HepG2 (cell line): Measurements from ENCODE around the gene TNFSF13. TPM values are rescaled to one million over a fixed set of nuclear protein-coding genes. Genes with fewer than 3 reads are reported as not detected.
A peak's percentile ranks its signal among the peaks of the same experiment; 100 is the strongest.

Experiments
- CENPT ChIP-seq: sonication (generic); formaldehyde crosslinking; IDR thresholded peaks from 2 replicates; pipeline ENCODE4 v1.8.0; 2022; ENCODE audit warnings: low read depth, mild to moderate bottlenecking, moderate library complexity, missing genetic modification reagents
- HBP1 ChIP-seq: IDR thresholded peaks from 2 replicates; pipeline ENCODE4 v1.6.1; 2016; ENCODE audit warnings: low read depth, control low read depth
- HNRNPL ChIP-seq: fragments of 200-400 bp; formaldehyde crosslinking; IDR thresholded peaks from 2 replicates; pipeline ENCODE4 v1.6.1; 2017; ENCODE audit warnings: mild to moderate bottlenecking, low read depth, low read length
- MEF2D ChIP-seq: sonication (generic); formaldehyde crosslinking; IDR thresholded peaks from 2 replicates; pipeline ENCODE4 v1.5.1; 2020; ENCODE audit warnings: mild to moderate bottlenecking, missing genetic modification reagents
- TBL1XR1 ChIP-seq: fragments of 150-350 bp; IDR thresholded peaks from 2 replicates; pipeline ENCODE4 v1.6.1; 2014; ENCODE audit warnings: borderline replicate concordance, low read length; ENCODE audit not compliant: partially characterized antibody
- TBX2 ChIP-seq: sonication (generic); formaldehyde crosslinking; IDR thresholded peaks from 2 replicates; pipeline ENCODE4 v1.5.0; 2020; ENCODE audit warnings: missing genetic modification reagents, mild to moderate bottlenecking, borderline replicate concordance
- TEAD3 ChIP-seq: optimal IDR thresholded peaks from 2 replicates; pipeline ENCODE3; 2016; ENCODE audit warnings: borderline replicate concordance
- YY1 ChIP-seq: IDR thresholded peaks from 2 replicates; pipeline ENCODE4 v1.6.1; 2011; ENCODE audit warnings: low read length, low read depth, moderate library complexity, mild to moderate bottlenecking; ENCODE audit not compliant: insufficient read depth, insufficient replicate concordance
- ZFP36L1 ChIP-seq: sonication (generic); formaldehyde crosslinking; IDR thresholded peaks from 2 replicates; pipeline ENCODE4 v1.8.0; 2022; ENCODE audit warnings: mild to moderate bottlenecking, missing genetic modification reagents, moderate library complexity
- ZFP90 ChIP-seq: sonication (generic); formaldehyde crosslinking; IDR thresholded peaks from 2 replicates; pipeline ENCODE4 v1.8.0; 2022; ENCODE audit warnings: missing genetic modification reagents, mild to moderate bottlenecking, inconsistent platforms, borderline replicate concordance
- ZIK1 ChIP-seq: sonication (generic); formaldehyde crosslinking; IDR thresholded peaks from 2 replicates; pipeline ENCODE4 v1.5.0; 2020; ENCODE audit warnings: mild to moderate bottlenecking, low read depth, missing genetic modification reagents, borderline replicate concordance
- ZNF235 ChIP-seq: sonication (generic); formaldehyde crosslinking; IDR thresholded peaks from 2 replicates; pipeline ENCODE4 v1.8.1; 2023; ENCODE audit warnings: mild to moderate bottlenecking, missing genetic modification reagents, borderline replicate concordance
- ZNF256 ChIP-seq: sonication (generic); formaldehyde crosslinking; conservative IDR thresholded peaks from 2 replicates; pipeline ENCODE4 v1.4.0; 2020; ENCODE audit warnings: missing genetic modification reagents
- ZNF30 ChIP-seq: sonication (generic); formaldehyde crosslinking; IDR thresholded peaks from 2 replicates; pipeline ENCODE4 v1.5.0; 2020; ENCODE audit warnings: mild to moderate bottlenecking, missing genetic modification reagents
- ZNF552 ChIP-seq: sonication (generic); formaldehyde crosslinking; IDR thresholded peaks from 2 replicates; pipeline ENCODE4 v1.9.0; 2022; ENCODE audit warnings: missing genetic modification reagents, mild to moderate bottlenecking, borderline replicate concordance
- ZNF652 ChIP-seq: IDR thresholded peaks from 2 replicates; pipeline ENCODE4 v1.6.1; 2016; ENCODE audit warnings: low read depth, borderline replicate concordance
- ZNF766 ChIP-seq: sonication (generic); formaldehyde crosslinking; IDR thresholded peaks from 2 replicates; pipeline ENCODE4 v1.5.0; 2020; ENCODE audit warnings: missing genetic modification reagents, borderline replicate concordance
- ZNF775 ChIP-seq: sonication (generic); formaldehyde crosslinking; IDR thresholded peaks from 2 replicates; pipeline ENCODE4 v1.4.0; 2020; ENCODE audit warnings: missing genetic modification reagents, mild to moderate bottlenecking, moderate library complexity, borderline replicate concordance
- polyA plus RNA-seq, 8 experiments: library from polyadenylated mRNA; depleted of rRNA in 3 of 8; stranded (reverse) in 7 of 8; unstranded in 1 of 8; fragments of >200 nt; fragmentation: Illumina TruSeq in 4 of 8; extraction: Trizol in 4 of 8; gene quantifications; 2 replicates each; pipeline versions ENCODE4 v1.2.1 to v1.2.3, GENCODE V29; 2011 to 2016; ENCODE audit warnings: low read depth in 4 of 8, missing spikeins in 1 of 8, mixed read lengths in 1 of 8; ENCODE audit not compliant: insufficient read depth in 1 of 8
- total RNA-seq, 5 experiments: library from RNA; depleted of rRNA; stranded (reverse); fragments of >200 nt; fragmentation: Illumina TruSeq; extraction: Trizol; gene quantifications; 2 replicates each; pipeline ENCODE4 v1.2.3, GENCODE V29; 2016; ENCODE audit warnings: low read depth in 1 of 5
- TF ChIP-seq, protein P1 (sequence below), 2 experiments: IDR thresholded peaks; 2 replicates each; pipeline ENCODE4 v1.6.1; 2011 to 2012; ENCODE audit warnings: low read length in 2 of 2, borderline replicate concordance in 1 of 2, low read depth in 1 of 2, mild to moderate bottlenecking in 1 of 2, moderate library complexity in 1 of 2
- TF ChIP-seq, protein P2 (sequence below): sonication (generic); formaldehyde crosslinking; IDR thresholded peaks from 2 replicates; pipeline ENCODE4 v1.5.0; 2020; ENCODE audit warnings: missing genetic modification reagents, mild to moderate bottlenecking, borderline replicate concordance

TNFSF13 gene
- total and polyA plus RNA-seq, 2 of the 13 experiments (the other 11 are each of a cell fraction or from before 2014, with no cell fraction given): 2.5 to 3.3 TPM

DNA sequence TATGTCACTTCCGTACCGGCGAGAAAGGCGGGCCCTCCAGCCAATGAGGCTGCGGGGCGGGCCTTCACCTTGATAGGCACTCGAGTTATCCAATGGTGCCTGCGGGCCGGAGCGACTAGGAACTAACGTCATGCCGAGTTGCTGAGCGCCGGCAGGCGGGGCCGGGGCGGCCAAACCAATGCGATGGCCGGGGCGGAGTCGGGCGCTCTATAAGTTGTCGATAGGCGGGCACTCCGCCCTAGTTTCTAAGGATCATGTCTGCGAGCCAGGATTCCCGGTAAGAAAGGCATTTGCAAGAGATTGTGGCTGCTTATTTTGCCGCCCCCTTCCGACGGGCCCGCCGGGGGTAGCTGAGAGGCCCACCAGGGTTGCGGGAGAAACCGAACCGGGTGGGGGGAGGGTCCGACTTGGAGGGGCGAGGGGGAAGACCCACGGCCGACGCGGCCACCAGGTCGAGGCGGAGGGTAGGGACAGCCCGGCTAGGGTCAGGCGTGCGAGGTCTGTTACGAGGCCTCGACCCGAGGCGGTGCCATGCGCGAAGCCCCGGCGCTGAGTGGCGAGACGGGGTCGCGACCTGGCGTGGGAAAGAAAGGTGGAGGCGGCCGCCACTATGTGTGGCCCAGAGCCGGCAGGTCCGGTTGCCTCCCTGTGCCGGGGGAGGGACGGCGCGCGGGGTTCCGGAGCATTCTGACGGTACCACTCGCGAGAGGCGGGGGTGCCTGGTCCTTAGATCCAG lies 14.2 kb downstream of the TNFSF13 start (continued):
- TF ChIP-seq TEAD3: no peak
- no peak for TF ChIP-seq HNRNPL
- no peak for TF ChIP-seq ZNF775
- TF ChIP-seq, protein P1, sequence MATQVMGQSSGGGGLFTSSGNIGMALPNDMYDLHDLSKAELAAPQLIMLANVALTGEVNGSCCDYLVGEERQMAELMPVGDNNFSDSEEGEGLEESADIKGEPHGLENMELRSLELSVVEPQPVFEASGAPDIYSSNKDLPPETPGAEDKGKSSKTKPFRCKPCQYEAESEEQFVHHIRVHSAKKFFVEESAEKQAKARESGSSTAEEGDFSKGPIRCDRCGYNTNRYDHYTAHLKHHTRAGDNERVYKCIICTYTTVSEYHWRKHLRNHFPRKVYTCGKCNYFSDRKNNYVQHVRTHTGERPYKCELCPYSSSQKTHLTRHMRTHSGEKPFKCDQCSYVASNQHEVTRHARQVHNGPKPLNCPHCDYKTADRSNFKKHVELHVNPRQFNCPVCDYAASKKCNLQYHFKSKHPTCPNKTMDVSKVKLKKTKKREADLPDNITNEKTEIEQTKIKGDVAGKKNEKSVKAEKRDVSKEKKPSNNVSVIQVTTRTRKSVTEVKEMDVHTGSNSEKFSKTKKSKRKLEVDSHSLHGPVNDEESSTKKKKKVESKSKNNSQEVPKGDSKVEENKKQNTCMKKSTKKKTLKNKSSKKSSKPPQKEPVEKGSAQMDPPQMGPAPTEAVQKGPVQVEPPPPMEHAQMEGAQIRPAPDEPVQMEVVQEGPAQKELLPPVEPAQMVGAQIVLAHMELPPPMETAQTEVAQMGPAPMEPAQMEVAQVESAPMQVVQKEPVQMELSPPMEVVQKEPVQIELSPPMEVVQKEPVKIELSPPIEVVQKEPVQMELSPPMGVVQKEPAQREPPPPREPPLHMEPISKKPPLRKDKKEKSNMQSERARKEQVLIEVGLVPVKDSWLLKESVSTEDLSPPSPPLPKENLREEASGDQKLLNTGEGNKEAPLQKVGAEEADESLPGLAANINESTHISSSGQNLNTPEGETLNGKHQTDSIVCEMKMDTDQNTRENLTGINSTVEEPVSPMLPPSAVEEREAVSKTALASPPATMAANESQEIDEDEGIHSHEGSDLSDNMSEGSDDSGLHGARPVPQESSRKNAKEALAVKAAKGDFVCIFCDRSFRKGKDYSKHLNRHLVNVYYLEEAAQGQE (IDR thresholded peaks at IDR 0.05; ENCODE audit: borderline replicate concordance in 1 of 2, low read depth in 1 of 2, low read length in 2 of 2): peak in 1 of 2 experiments; percentile 55; a peak in 1 of 4 replicates
- no peak; the same call in 1 of the 2 replicates for TF ChIP-seq ZNF552
- TF ChIP-seq ZFP90 (CRISPR knock-in tag): peak; percentile 69
- peak; percentile 11; the same call in 1 of the 2 replicates for TF ChIP-seq ZNF652
- no peak for TF ChIP-seq ZFP36L1
- TF ChIP-seq, protein P2, sequence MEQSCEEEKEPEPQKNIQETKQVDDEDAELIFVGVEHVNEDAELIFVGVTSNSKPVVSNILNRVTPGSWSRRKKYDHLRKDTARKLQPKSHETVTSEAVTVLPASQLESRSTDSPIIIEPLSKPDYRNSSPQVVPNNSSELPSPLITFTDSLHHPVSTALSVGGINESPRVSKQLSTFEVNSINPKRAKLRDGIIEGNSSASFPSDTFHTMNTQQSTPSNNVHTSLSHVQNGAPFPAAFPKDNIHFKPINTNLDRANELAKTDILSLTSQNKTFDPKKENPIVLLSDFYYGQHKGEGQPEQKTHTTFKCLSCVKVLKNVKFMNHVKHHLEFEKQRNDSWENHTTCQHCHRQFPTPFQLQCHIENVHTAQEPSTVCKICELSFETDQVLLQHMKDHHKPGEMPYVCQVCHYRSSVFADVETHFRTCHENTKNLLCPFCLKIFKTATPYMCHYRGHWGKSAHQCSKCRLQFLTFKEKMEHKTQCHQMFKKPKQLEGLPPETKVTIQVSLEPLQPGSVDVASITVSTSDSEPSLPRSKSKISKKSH (CRISPR knock-in tag): no peak; the same call in 1 of the 2 replicates
- TF ChIP-seq TBL1XR1: peak; percentile 61
- 0 out of 2 replicates have a peak, but pooled peaks have one; percentile 13 for TF ChIP-seq ZIK1
- TF ChIP-seq ZNF30 (CRISPR knock-in tag): no peak
- TF ChIP-seq YY1: peak; percentile 97
- peak; percentile 52; the same call in 1 of the 2 replicates for TF ChIP-seq ZNF766
- no peak for TF ChIP-seq HBP1 (CRISPR knock-in tag)
- peak; percentile 9; the same call in 1 of the 2 replicates for TF ChIP-seq ZNF235 (CRISPR knock-in tag)
- TF ChIP-seq CENPT (CRISPR knock-in tag): peak; percentile 45
- TF ChIP-seq MEF2D (CRISPR knock-in tag): no peak; the same call in 1 of the 2 replicates
- TF ChIP-seq ZNF256 (CRISPR knock-in tag): no peak
- peak; percentile 90 for TF ChIP-seq TBX2 (CRISPR knock-in tag)
